Lower lobe of right lung (tissue), 2 donors: ENCODE measurements around the gene DYNC1LI1. TPM values are rescaled to one million over a fixed set of nuclear protein-coding genes. Genes with fewer than 3 reads are reported as not detected.

ENCODE experiments used
- ATAC-seq, 2 donors: fragments of 200-7000 bp; cut with Tn5 transposase; one replicate each; pipeline ENCODE4 v1.9.1; 2020 to 2022; ENCODE audit warnings: mild to moderate bottlenecking in 2 of 2, moderate library complexity in 2 of 2
- DNase-seq: peaks from one replicate; pipeline ENCODE4 v3.0.0-alpha.2; 2020
- H3K27ac ChIP-seq: fragments of 200-600 bp; one replicate; pipeline ENCODE4 v1.8.0; 2022
- H3K27me3 ChIP-seq: fragments of 200-600 bp; one replicate; pipeline ENCODE4 v1.8.0; 2022; ENCODE audit warnings: low read depth
- H3K36me3 ChIP-seq: fragments of 200-600 bp; one replicate; pipeline ENCODE4 v1.8.0; 2022; ENCODE audit warnings: mild to moderate bottlenecking
- H3K4me1 ChIP-seq: fragments of 200-600 bp; one replicate; pipeline ENCODE4 v1.8.0; 2022
- H3K4me3 ChIP-seq: fragments of 200-600 bp; one replicate; pipeline ENCODE4 v1.8.0; 2022; ENCODE audit warnings: mild to moderate bottlenecking
- H3K9me3 ChIP-seq: fragments of 200-600 bp; one replicate; pipeline ENCODE4 v1.8.0; 2022
- CTCF ChIP-seq: fragments of 200-600 bp; IDR thresholded peaks from one replicate; pipeline ENCODE4 v1.8.0; 2022; ENCODE audit warnings: antibody characterized with exemption, mild to moderate bottlenecking
- intact Hi-C: fragments of 100-400 bp; cut with DNase I; formaldehyde crosslinking; loops from one replicate; pipeline ENCODE4 v1.11.0; 2022
- total RNA-seq: library from RNA; stranded (reverse); fragmentation: NEBNext Ultra II Directional; extraction: Animal tissue kit (Norgen Biotek cat#: 25700); gene quantifications from one replicate; pipeline ENCODE4 v1.2.1, GENCODE V29; 2021
- donor health status: DM: no; HTN: yes; CAD: no; lungs with severe emphysema.

DYNC1LI1 gene
- total RNA-seq, 1 donor from 2014 or later, result 35.6 TPM

- Histone ChIP-seq H3K27me3 (no peaks in the 10 kb centered on the region), H3K36me3 (no peaks in the 10 kb centered on the region), H3K9me3 (no peaks in the 10 kb centered on the region), H3K27ac (no peak overlapping the region), H3K4me3 (no peak overlapping the region), H3K4me1 (no peaks in the 10 kb centered on the region)
- intact Hi-C loops, result loop anchor here (5.0 kb wide), 1 partner anchor 151 kb away; no protein-coding TSS in a partner anchor
- DNase-seq, result no peak
- ATAC-seq, result no peak
- no peak for TF ChIP-seq CTCF
Measured at GRCh38 chr3:32511005-32511404, 59.7 kb downstream of the DYNC1LI1 start.

- Histone ChIP-seq H3K36me3 (no peaks in the 10 kb centered on the region), H3K4me1 (no peaks in the 10 kb centered on the region), H3K4me3 (no peak overlapping the region), H3K27me3 (no peaks in the 10 kb centered on the region), H3K9me3 (no peaks in the 10 kb centered on the region), H3K27ac (no peak overlapping the region)
- intact Hi-C loops, result loop anchor here (5.0 kb wide), 1 partner anchor 152 kb away; no protein-coding TSS in a partner anchor
- peak; percentile 75 for TF ChIP-seq CTCF
- DNase-seq (no peak), ATAC-seq (peak; percentile 91)
Measured at GRCh38 chr3:32510075-32510724, 60.5 kb downstream of the DYNC1LI1 start.

GRCh38 chr3:32508711-32509110 is 61.9 kb downstream of the DYNC1LI1 start:
- DNase-seq, result no peak
- ATAC-seq, result no peak
- H3K9me3 ChIP-seq, result no peaks in the 10 kb centered on the region
- intact Hi-C loops, result no loop called here
- H3K36me3 ChIP-seq, result no peaks in the 10 kb centered on the region
- TF ChIP-seq CTCF, result no peak
- H3K4me3 ChIP-seq, result no peak overlapping the region
- H3K4me1 ChIP-seq, result no peaks in the 10 kb centered on the region
- H3K27me3 ChIP-seq, result no peaks in the 10 kb centered on the region
- H3K27ac ChIP-seq, result no peak overlapping the region

GRCh38 chr3:32506466-32506865 is 64.2 kb downstream of the DYNC1LI1 start:
- ATAC-seq, result no peak
- no peak overlapping the region for H3K4me3 ChIP-seq
- peaks cover 4% of the 10 kb centered on the region for H3K4me1 ChIP-seq
- no peaks in the 10 kb centered on the region for H3K9me3 ChIP-seq
- H3K36me3 ChIP-seq, result no peaks in the 10 kb centered on the region
- intact Hi-C loops, result no loop called here
- no peaks in the 10 kb centered on the region for H3K27me3 ChIP-seq
- DNase-seq, result no peak
- H3K27ac ChIP-seq, result no peak overlapping the region
- TF ChIP-seq CTCF, result no peak

GRCh38 chr3:32502946-32503286 is 67.7 kb downstream of the DYNC1LI1 start:
- ATAC-seq, result no peak

More at GRCh38 chr3:32502946-32503286, 67.7 kb downstream of the DYNC1LI1 start:
- intact Hi-C loops, result no loop called here
- Histone ChIP-seq H3K27ac (peak overlapping the region; percentile 98), H3K4me3 (peak overlapping the region; percentile 88), H3K4me1 (peaks cover 21% of the 10 kb centered on the region), H3K9me3 (no peaks in the 10 kb centered on the region), H3K36me3 (no peaks in the 10 kb centered on the region), H3K27me3 (no peaks in the 10 kb centered on the region)
- no peak for DNase-seq
- TF ChIP-seq CTCF, result no peak
